K562 (cell line): ENCODE measurements around the gene JSRP1. TPM values are rescaled to one million over a fixed set of nuclear protein-coding genes. Genes with fewer than 3 reads are reported as not detected.

Source experiments
- ARHGAP35 ChIP-seq: fragments of 450-650 bp; IDR thresholded peaks from 2 replicates; pipeline ENCODE4 v1.6.1; 2018; ENCODE audit not compliant: partially characterized antibody
- CBFA2T3 ChIP-seq: fragments of 450-650 bp; IDR thresholded peaks from 2 replicates; pipeline ENCODE4 v1.6.1; 2017
- CREB3 ChIP-seq: fragments of 450-650 bp; conservative IDR thresholded peaks from 2 replicates; pipeline ENCODE4 v1.6.1; 2016; ENCODE audit warnings: missing genetic modification characterization, low read depth, mild to moderate bottlenecking, missing compliant biosample characterization, moderate library complexity
- E2F6 ChIP-seq, 2 experiments: IDR thresholded peaks; 2 replicates each; pipeline ENCODE4 v1.6.1; 2011; ENCODE audit warnings: borderline replicate concordance in 1 of 2, control low read depth in 1 of 2, low read depth in 1 of 2, low read length in 1 of 2, mild to moderate bottlenecking in 1 of 2, mixed read lengths in 1 of 2, moderate library complexity in 1 of 2; ENCODE audit not compliant: insufficient read depth in 1 of 2, insufficient read length in 1 of 2, poor library complexity in 1 of 2, severe bottlenecking in 1 of 2; ENCODE audit errors: extremely low read depth in 1 of 2
- EZH2 ChIP-seq: IDR thresholded peaks from 2 replicates; pipeline ENCODE4 v1.6.1; 2012; ENCODE audit warnings: low read depth, mild to moderate bottlenecking, inconsistent platforms, low read length, borderline replicate concordance
- HNRNPL ChIP-seq: fragments of 200-400 bp; formaldehyde crosslinking; IDR thresholded peaks from 2 replicates; pipeline ENCODE4 v1.6.1; 2017; ENCODE audit warnings: low read depth, mild to moderate bottlenecking, low read length
- NR3C1 ChIP-seq: sonication (generic); formaldehyde crosslinking; IDR thresholded peaks from 2 replicates; pipeline ENCODE4 v1.8.1; 2022; ENCODE audit warnings: missing genetic modification reagents
- PCBP1 ChIP-seq: fragments of 200-400 bp; formaldehyde crosslinking; IDR thresholded peaks from 2 replicates; pipeline ENCODE4 v1.6.1; 2018; ENCODE audit warnings: mild to moderate bottlenecking, low read depth, low read length; ENCODE audit not compliant: poor library complexity, severe bottlenecking
- PTRF ChIP-seq: fragments of 450-650 bp; IDR thresholded peaks from 2 replicates; pipeline ENCODE4 v1.6.1; 2016; ENCODE audit warnings: mild to moderate bottlenecking, missing genetic modification characterization, missing compliant biosample characterization
- RBBP5 ChIP-seq: fragments of 200-600 bp; sonication (generic); IDR thresholded peaks from 2 replicates; pipeline ENCODE4 v1.6.1; 2012; ENCODE audit warnings: borderline replicate concordance, mild to moderate bottlenecking, low read length, control low read depth, inconsistent platforms; ENCODE audit not compliant: insufficient read depth, poor library complexity, severe bottlenecking
- RBFOX2 ChIP-seq: fragments of 200-400 bp; formaldehyde crosslinking; IDR thresholded peaks from 2 replicates; pipeline ENCODE4 v1.6.1; 2017; ENCODE audit warnings: low read depth, mild to moderate bottlenecking, low read length, moderate library complexity
- SMARCC2 ChIP-seq: fragments of 450-650 bp; IDR thresholded peaks from 2 replicates; pipeline ENCODE4 v1.6.1; 2017; ENCODE audit warnings: antibody characterized with exemption, moderate library complexity, mild to moderate bottlenecking, low read depth
- STAG1 ChIP-seq: sonication (generic); formaldehyde crosslinking; IDR thresholded peaks from 2 replicates; pipeline ENCODE4 v1.5.0; 2020; ENCODE audit warnings: missing genetic modification reagents, borderline replicate concordance
- TSC22D4 ChIP-seq: fragments of 450-650 bp; IDR thresholded peaks from 2 replicates; pipeline ENCODE4 v1.6.1; 2016; ENCODE audit warnings: missing genetic modification characterization, missing biosample characterization, control low read depth
- ZBTB11 ChIP-seq, 3 experiments: fragments of 200-800 bp in 1 of 3; fragments of 250-450 bp in 1 of 3; fragments of 450-650 bp in 1 of 3; sonication (Bioruptor Pico) in 1 of 3; sonication (Bioruptor generic) in 1 of 3; formaldehyde crosslinking in 1 of 3; IDR thresholded peaks; 2 replicates each; pipeline versions ENCODE4 v1.6.1 to v1.8.0; 2016 to 2022; ENCODE audit warnings: mild to moderate bottlenecking in 2 of 3, missing genetic modification characterization in 2 of 3, missing compliant biosample characterization in 1 of 3, moderate library complexity in 1 of 3
- ZFX ChIP-seq: sonication (generic); formaldehyde crosslinking; IDR thresholded peaks from 2 replicates; pipeline ENCODE4 v1.8.0; 2022; ENCODE audit warnings: mild to moderate bottlenecking, missing genetic modification reagents, moderate library complexity
- ZNF165 ChIP-seq: fragments of 250-450 bp; sonication (Bioruptor Pico); IDR thresholded peaks from 2 replicates; pipeline ENCODE4 v1.4.0; 2020; ENCODE audit warnings: borderline replicate concordance
- ZNF551 ChIP-seq: fragments of 250-450 bp; sonication (Bioruptor Pico); IDR thresholded peaks from 2 replicates; pipeline ENCODE4 v1.5.0; 2021; ENCODE audit warnings: mild to moderate bottlenecking, moderate library complexity
- polyA plus RNA-seq, 8 experiments: library from polyadenylated mRNA; depleted of rRNA in 4 of 8; stranded (reverse) in 5 of 8; unstranded in 3 of 8; fragments of >200 nt; fragmentation: Nextera tagmentation in 2 of 8; fragmentation: Illumina TruSeq in 1 of 8; extraction: Ambion mirVana in 2 of 8; extraction: Trizol in 1 of 8; gene quantifications; 2 replicates each; pipeline versions ENCODE4 v1.2.1 to v1.2.3, GENCODE V29; 2011 to 2014; ENCODE audit warnings: inconsistent platforms in 1 of 8, missing spikeins in 1 of 8
- total RNA-seq, 7 experiments: library from RNA; depleted of rRNA in 6 of 7; stranded (reverse); fragments of >200 nt in 6 of 7; fragmentation: Illumina TruSeq in 2 of 7; extraction: Trizol in 2 of 7; gene quantifications; 2 replicates each; pipeline versions ENCODE4 v1.2.1 to v1.2.3, GENCODE V29; 2011 to 2021; ENCODE audit warnings: low replicate concordance in 1 of 7

Gene JSRP1
- total and polyA plus RNA-seq, 9 of the 15 experiments (the other 6 are each of a cell fraction or from before 2014, with no cell fraction given) = 0.08 to 1.2 (median 0.51) TPM; not detected in 4

- no peak for TF ChIP-seq CREB3 (tag)
- no peak for TF ChIP-seq NR3C1 (CRISPR knock-in tag)
- peak in 1 of 3 experiments; percentile 5; a peak in 1 of 6 replicates for TF ChIP-seq ZBTB11 (CRISPR knock-in tag; IDR thresholded peaks at IDR 0.05)
- peak; percentile 59 for TF ChIP-seq PCBP1
- no peak for TF ChIP-seq TSC22D4 (tag)
- TF ChIP-seq ARHGAP35 = no peak
- peak; percentile 85 for TF ChIP-seq ZFX
- TF ChIP-seq ZNF551 (CRISPR knock-in tag) = no peak
- no peak for TF ChIP-seq CBFA2T3
- TF ChIP-seq ZNF165 (CRISPR knock-in tag) = no peak
- TF ChIP-seq PTRF = no peak
- TF ChIP-seq RBFOX2 = peak; percentile 85
- peak in 1 of 2 experiments; percentile 20 for TF ChIP-seq E2F6 (IDR thresholded peaks at IDR 0.05; ENCODE audit: borderline replicate concordance in 1 of 2, extremely low read depth in 1 of 2, insufficient read depth in 1 of 2, insufficient read length in 1 of 2, low read depth in 1 of 2, low read length in 1 of 2, poor library complexity in 1 of 2, severe bottlenecking in 1 of 2)
- TF ChIP-seq EZH2 = no peak
- TF ChIP-seq RBBP5 = peak; percentile 6
- TF ChIP-seq HNRNPL = no peak
- TF ChIP-seq SMARCC2 = no peak
- TF ChIP-seq STAG1 (CRISPR knock-in tag) = peak; percentile 22; the same call in 1 of the 2 replicates
Measured at GRCh38 chr19:2237051-2237868, 19.0 kb downstream of the JSRP1 start (continued).
